Lung (tissue), 12 donors: ENCODE data around the gene IL17B. TPM values are rescaled to one million over a fixed set of nuclear protein-coding genes. Genes with fewer than 3 reads are reported as not detected.

ENCODE experiments used
- ATAC-seq: fragments of 200-7000 bp; cut with Tn5 transposase; one replicate; pipeline ENCODE4 v1.9.1; 2020; ENCODE audit warnings: moderate number of reproducible peaks; ENCODE audit not compliant: insufficient read depth, low FRiP score
- DNase-seq, 3 donors: peaks; one replicate each; pipeline ENCODE4 v3.0.0-alpha.2; 2013 to 2017
- H3K27ac ChIP-seq, 2 donors: one replicate each; pipeline ENCODE4 v1.5.1; 2013; ENCODE audit warnings: mild to moderate bottlenecking in 2 of 2, moderate library complexity in 2 of 2, control low read depth in 1 of 2, inconsistent platforms in 1 of 2, low read depth in 1 of 2, low read length in 1 of 2
- H3K27me3 ChIP-seq, 3 donors: one replicate each; pipeline ENCODE4 v1.5.1; 2013; ENCODE audit warnings: low read length in 2 of 3; ENCODE audit not compliant: control insufficient read depth in 3 of 3, insufficient read depth in 3 of 3
- H3K36me3 ChIP-seq, 4 donors: one replicate each; pipeline ENCODE4 v1.5.1; 2013; ENCODE audit warnings: low read length in 4 of 4, mild to moderate bottlenecking in 1 of 4, moderate library complexity in 1 of 4; ENCODE audit not compliant: control insufficient read depth in 4 of 4, insufficient read depth in 4 of 4
- H3K4me1 ChIP-seq, 5 donors: one replicate each; pipeline ENCODE4 v1.5.1; 2013; ENCODE audit warnings: low read length in 5 of 5, mild to moderate bottlenecking in 2 of 5, moderate library complexity in 1 of 5; ENCODE audit not compliant: control insufficient read depth in 5 of 5, insufficient read depth in 5 of 5
- H3K4me3 ChIP-seq: one replicate; pipeline ENCODE4 v1.5.1; 2013; ENCODE audit warnings: mild to moderate bottlenecking, control low read depth, moderate library complexity
- H3K9ac ChIP-seq, 2 donors: one replicate each; pipeline ENCODE4 v1.5.1; 2013; ENCODE audit warnings: low read length in 2 of 2, control low read depth in 1 of 2; ENCODE audit not compliant: insufficient read depth in 1 of 2
- H3K9me3 ChIP-seq, 4 donors: one replicate each; pipeline ENCODE4 v1.5.1; 2013; ENCODE audit warnings: low read length in 3 of 4, mild to moderate bottlenecking in 1 of 4, moderate library complexity in 1 of 4; ENCODE audit not compliant: control insufficient read depth in 4 of 4, insufficient read depth in 3 of 4
- WGBS, 2 donors: extraction: QIAGEN DNeasy Blood & Tissue Kit; methylation state at CpG; one replicate each; pipeline ENCODE4 v1.1.7; 2013; 5-methylcytosine and 5-hydroxymethylcytosine counted together
- polyA plus RNA-seq, 2 donors: library from polyadenylated mRNA; stranded (reverse); fragments of 200-250 nt; gene quantifications; one replicate each; pipeline ENCODE4 v1.2.1, GENCODE V29; 2013
- total RNA-seq, 2 donors: library from RNA; depleted of rRNA in 1 of 2; stranded (reverse); fragments of >200 nt in 1 of 2; gene quantifications; one replicate each; pipeline ENCODE4 v1.2.1, GENCODE V29; 2014 to 2021
- TF ChIP-seq, protein P1 (sequence below): IDR thresholded peaks from 2 replicates; pipeline ENCODE4 v1.5.1; 2012; ENCODE audit warnings: mild to moderate bottlenecking; ENCODE audit errors: control extremely low read depth, extremely low read depth
- donor health status: control.
- donor health status: control.
- donor health status: Bipolar disorder and iron deficiency.
- donor health status: healthy.
- donor health status: DM: yes; HTN: yes; CAD: no.

The IL17B gene
- total and polyA plus RNA-seq, 4 donors: 0.26 to 1.3 (median 0.39) TPM

DNA sequence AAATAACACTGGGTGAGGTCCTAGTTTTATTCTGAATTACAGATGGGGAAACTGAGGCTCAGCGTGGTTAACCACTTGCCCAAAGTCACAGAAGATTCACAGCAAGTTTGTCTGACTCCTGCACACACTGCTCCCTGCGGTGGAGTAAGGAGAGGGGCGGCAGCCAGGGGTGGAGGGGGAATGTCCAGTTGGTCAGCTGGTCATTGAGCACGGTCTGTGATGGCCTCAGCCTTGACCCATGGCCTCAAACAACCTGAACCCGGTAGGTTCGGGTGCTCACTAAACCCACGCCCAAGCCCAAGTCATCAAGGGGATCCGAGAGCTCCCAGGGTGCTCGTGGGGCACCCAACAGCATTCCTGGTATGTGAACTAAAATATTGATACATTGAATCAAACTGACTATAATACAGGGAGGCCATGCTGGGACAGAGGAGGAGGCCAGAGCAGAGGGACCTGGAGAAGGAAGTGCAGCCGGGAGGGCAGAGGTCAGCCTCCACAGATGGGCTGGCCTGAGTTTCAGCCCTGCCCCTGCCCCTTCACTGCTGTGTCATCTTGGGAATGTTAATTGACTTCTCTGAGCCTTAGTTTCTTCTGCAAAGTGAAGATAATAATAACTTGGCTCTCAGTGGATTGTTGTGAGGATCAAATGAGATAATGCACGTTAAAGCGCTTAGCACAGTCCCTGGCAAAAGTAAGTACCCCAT is 3.6 kb upstream of the IL17B start:
- TF ChIP-seq, protein P1, sequence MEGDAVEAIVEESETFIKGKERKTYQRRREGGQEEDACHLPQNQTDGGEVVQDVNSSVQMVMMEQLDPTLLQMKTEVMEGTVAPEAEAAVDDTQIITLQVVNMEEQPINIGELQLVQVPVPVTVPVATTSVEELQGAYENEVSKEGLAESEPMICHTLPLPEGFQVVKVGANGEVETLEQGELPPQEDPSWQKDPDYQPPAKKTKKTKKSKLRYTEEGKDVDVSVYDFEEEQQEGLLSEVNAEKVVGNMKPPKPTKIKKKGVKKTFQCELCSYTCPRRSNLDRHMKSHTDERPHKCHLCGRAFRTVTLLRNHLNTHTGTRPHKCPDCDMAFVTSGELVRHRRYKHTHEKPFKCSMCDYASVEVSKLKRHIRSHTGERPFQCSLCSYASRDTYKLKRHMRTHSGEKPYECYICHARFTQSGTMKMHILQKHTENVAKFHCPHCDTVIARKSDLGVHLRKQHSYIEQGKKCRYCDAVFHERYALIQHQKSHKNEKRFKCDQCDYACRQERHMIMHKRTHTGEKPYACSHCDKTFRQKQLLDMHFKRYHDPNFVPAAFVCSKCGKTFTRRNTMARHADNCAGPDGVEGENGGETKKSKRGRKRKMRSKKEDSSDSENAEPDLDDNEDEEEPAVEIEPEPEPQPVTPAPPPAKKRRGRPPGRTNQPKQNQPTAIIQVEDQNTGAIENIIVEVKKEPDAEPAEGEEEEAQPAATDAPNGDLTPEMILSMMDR: no peak
- ATAC-seq (no peak), DNase-seq (no peak)
- H3K4me1 ChIP-seq: peaks cover 5 to 76% (median 32%) of the 10 kb centered on the region in 5 donors
- H3K9me3 ChIP-seq: no peaks in the 10 kb centered on the region
- no peaks in the 10 kb centered on the region for H3K27me3 ChIP-seq
- 83 to 87% methylated on average over 12 of the region's 12 CpGs for WGBS, 2 donors
- H3K9ac ChIP-seq: no peak overlapping the region
- no peak overlapping the region for H3K4me3 ChIP-seq
- H3K36me3 ChIP-seq: no peaks in the 10 kb centered on the region
- H3K27ac ChIP-seq: peak overlapping the region; percentile 66 to 94

DNA sequence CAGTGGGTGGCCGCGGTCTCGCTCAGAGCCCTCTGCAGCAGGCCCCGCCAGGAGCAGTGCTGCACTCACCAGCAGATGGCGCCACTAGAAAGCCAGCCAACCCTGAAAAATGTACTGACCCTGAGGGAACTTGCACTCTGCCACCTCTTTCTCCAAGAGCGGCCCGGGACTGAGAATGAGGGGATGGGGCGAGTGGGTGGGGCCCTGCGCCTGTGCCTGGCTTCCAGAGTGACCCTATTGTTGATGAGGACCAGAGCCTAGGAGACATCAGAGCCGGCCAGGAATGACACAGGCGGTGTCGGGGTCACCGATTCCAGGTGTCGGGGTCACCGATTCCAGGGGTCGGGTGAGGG is 2.9 kb upstream of the IL17B start:
- ATAC-seq: peak; percentile 64
- Histone ChIP-seq H3K4me1 (peaks cover 5 to 69% (median 25%) of the 10 kb centered on the region in 5 donors), H3K9me3 (no peaks in the 10 kb centered on the region), H3K9ac (no peak overlapping the region), H3K27me3 (no peaks in the 10 kb centered on the region), H3K4me3 (no peak overlapping the region), H3K36me3 (no peaks in the 10 kb centered on the region), H3K27ac (peak overlapping the region; percentile 46 to 94)
- TF ChIP-seq, protein P1: peak; percentile 86
- WGBS, 2 donors: 36 to 38% methylated on average over 16 of the region's 16 CpGs
- DNase-seq: peak; percentile 86 to 91 (median 90)

DNA sequence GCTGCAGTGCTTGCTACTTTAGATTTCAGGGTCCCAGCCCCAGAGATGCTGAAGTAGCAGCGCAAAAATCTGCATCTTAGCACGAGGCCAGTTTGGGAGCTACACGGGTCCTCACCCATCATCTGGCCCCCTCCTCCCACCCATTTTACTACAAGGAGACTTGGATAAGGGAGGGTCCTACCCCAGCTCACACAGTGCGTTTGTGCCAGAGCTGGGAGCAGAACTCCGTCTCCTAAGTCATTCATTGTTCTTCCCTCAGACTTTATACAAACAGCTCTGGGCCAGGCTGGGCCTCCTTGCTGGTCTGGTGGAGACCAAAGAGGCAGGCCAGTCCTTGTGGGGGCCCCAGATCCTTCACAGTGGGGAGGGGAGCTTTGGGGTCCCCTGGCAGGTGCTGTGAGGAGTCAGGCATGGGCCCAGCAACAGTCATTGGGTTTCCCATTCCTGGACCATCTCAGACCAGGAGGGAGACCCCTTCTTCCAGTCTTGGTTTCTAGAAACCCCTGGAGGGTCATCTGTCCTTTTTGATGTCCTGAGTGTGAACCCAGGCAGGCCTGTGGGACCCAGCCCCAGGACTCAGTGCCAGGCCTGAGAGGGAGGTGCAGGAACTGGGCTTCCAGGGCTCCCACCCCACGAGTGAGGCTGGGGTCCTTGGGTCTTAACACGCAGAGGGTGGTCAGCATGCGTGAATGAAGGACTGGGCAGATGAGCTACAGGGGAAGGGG is 2.3 kb upstream of the IL17B start:
- peak overlapping the region in 1 of 2 donors; percentile 28 for H3K27ac ChIP-seq
- H3K27me3 ChIP-seq: no peaks in the 10 kb centered on the region
- 55 to 58% methylated on average over 8 of the region's 8 CpGs for WGBS, 2 donors
- DNase-seq (no peak), ATAC-seq (no peak)
- H3K4me1 ChIP-seq: peaks cover 5 to 64% (median 25%) of the 10 kb centered on the region in 5 donors
- H3K9me3 ChIP-seq: no peaks in the 10 kb centered on the region
- TF ChIP-seq, protein P1: no peak
- H3K4me3 ChIP-seq: no peak overlapping the region
- H3K36me3 ChIP-seq: no peaks in the 10 kb centered on the region
- H3K9ac ChIP-seq: no peak overlapping the region
